Measurements from ENCODE around the gene C1orf198. TPM values are rescaled to one million over a fixed set of nuclear protein-coding genes. Genes with fewer than 3 reads are reported as not detected.

The C1orf198 gene
- polyA plus RNA-seq, 2 of the 4 experiments (the other 2 are of a cell fraction), result 12.0 to 20.4 TPM

DNA sequence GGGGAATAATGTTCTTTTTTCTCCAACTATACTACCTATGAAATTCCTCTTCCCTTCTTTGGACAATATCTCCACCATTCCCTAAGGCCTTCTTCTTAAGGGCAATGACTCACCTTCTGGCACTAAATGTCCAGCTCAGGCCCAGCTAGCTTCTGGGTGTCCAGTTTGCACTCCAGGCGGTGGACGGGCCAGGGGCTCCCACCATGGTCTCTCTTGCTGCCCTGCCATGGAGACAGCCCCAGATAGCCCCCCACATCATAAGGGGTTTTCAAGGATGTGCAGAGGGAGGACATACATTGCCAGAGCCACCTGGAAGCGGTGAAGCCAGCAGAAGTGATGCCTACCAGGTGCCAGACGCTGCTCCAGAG lies 43.8 kb downstream of the C1orf198 start (continued):
- TF ChIP-seq FOSB (CRISPR knock-in tag; IDR thresholded peaks at IDR 0.05), result no peak

- H3K9me3 ChIP-seq, result no peaks in the 10 kb centered on the region
- H3K27ac ChIP-seq, result peak overlapping the region in 1 of 2 experiments; percentile 44; a peak in 2 of 6 replicates
- no peak for TF ChIP-seq NPAS2 (CRISPR knock-in tag; IDR thresholded peaks at IDR 0.05; ENCODE audit: borderline replicate concordance)
- TF ChIP-seq SMC3 (IDR thresholded peaks at IDR 0.05), result no peak
- TF ChIP-seq POLR2AphosphoS2 (conservative IDR thresholded peaks at IDR 0.05; ENCODE audit: low read length), result no peak
- TF ChIP-seq RCOR1 (IDR thresholded peaks at IDR 0.05; ENCODE audit: low read depth, low read length), result no peak
- no peak for TF ChIP-seq KDM5A (IDR thresholded peaks at IDR 0.05)
- no peak for TF ChIP-seq RARB (CRISPR knock-in tag; IDR thresholded peaks at IDR 0.05)
- no peak for TF ChIP-seq NR3C1 (IDR thresholded peaks at IDR 0.05)
- TF ChIP-seq, protein P1, sequence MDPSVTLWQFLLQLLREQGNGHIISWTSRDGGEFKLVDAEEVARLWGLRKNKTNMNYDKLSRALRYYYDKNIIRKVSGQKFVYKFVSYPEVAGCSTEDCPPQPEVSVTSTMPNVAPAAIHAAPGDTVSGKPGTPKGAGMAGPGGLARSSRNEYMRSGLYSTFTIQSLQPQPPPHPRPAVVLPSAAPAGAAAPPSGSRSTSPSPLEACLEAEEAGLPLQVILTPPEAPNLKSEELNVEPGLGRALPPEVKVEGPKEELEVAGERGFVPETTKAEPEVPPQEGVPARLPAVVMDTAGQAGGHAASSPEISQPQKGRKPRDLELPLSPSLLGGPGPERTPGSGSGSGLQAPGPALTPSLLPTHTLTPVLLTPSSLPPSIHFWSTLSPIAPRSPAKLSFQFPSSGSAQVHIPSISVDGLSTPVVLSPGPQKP (IDR thresholded peaks at IDR 0.05; ENCODE audit: low read depth, low read length), result no peak
- TF ChIP-seq REST (IDR thresholded peaks at IDR 0.05), result no peak
- no peak for TF ChIP-seq ZSCAN20 (CRISPR knock-in tag; IDR thresholded peaks at IDR 0.05)
- TF ChIP-seq HOXB13 (CRISPR knock-in tag; IDR thresholded peaks at IDR 0.05; ENCODE audit: low read depth), result no peak
- TF ChIP-seq FOSB (CRISPR knock-in tag; IDR thresholded peaks at IDR 0.05), result no peak
- no peak for TF ChIP-seq JUN (IDR thresholded peaks at IDR 0.05)
- no peak for TF ChIP-seq EP300 (IDR thresholded peaks at IDR 0.05)
- no peak for TF ChIP-seq CTCF (IDR thresholded peaks at IDR 0.05)
- no peak for TF ChIP-seq ZFP36 (IDR thresholded peaks at IDR 0.05; ENCODE audit: borderline replicate concordance, partially characterized antibody)
- TF ChIP-seq RAD21 (conservative IDR thresholded peaks at IDR 0.05 in 1 of 2, IDR thresholded peaks at IDR 0.05 in 1 of 2), result no peak
- no peak for TF ChIP-seq SREBF2 (IDR thresholded peaks at IDR 0.05)
- no peak for TF ChIP-seq NFE2L2 (conservative IDR thresholded peaks at IDR 0.05; ENCODE audit: low read length)
- H3K4me2 ChIP-seq, result no peak overlapping the region
- FAIRE-seq (no peak), DNase-seq (ENCODE audit: low read depth in 1 of 2, low spot score in 1 of 2) (no peak), ATAC-seq (no peak)
- peaks cover 18% of the 10 kb centered on the region for H3K4me1 ChIP-seq
- CTCF ChIA-PET, result no interaction called here
- WGBS (ENCODE audit: missing lambda C conversion rate), result 46% methylated on average over 3 of the region's 3 CpGs
- POLR2A ChIA-PET, result no interaction called here
- H3K4me3 ChIP-seq, result no peak overlapping the region
Measured at GRCh38 chr1:230823931-230824381, 44.4 kb downstream of the C1orf198 start.

- peaks cover 18% of the 10 kb centered on the region for H3K4me1 ChIP-seq
- no peak overlapping the region for H3K4me2 ChIP-seq
- no peaks in the 10 kb centered on the region for H3K9me3 ChIP-seq
- H3K4me3 ChIP-seq, result no peak overlapping the region
- 71% methylated on average over 6 of the region's 6 CpGs for WGBS (ENCODE audit: missing lambda C conversion rate)
- CTCF ChIA-PET, result no interaction called here
- TF ChIP-seq TFCP2L1 (CRISPR knock-in tag; IDR thresholded peaks at IDR 0.05) (no peak), HEYL (CRISPR knock-in tag; IDR thresholded peaks at IDR 0.05) (no peak), GATA3 (IDR thresholded peaks at IDR 0.05; ENCODE audit: borderline replicate concordance) (no peak), SMC3 (IDR thresholded peaks at IDR 0.05) (no peak), MAZ (IDR thresholded peaks at IDR 0.05; ENCODE audit: borderline replicate concordance, low read depth, low read length) (no peak), POLR2AphosphoS2 (conservative IDR thresholded peaks at IDR 0.05; ENCODE audit: low read length) (no peak)
- TF ChIP-seq, protein P1 (IDR thresholded peaks at IDR 0.05; ENCODE audit: low read depth, low read length), result no peak
- DNase-seq (ENCODE audit: low read depth in 1 of 2, low spot score in 1 of 2) (no peak), ATAC-seq (no peak), FAIRE-seq (no peak)
- POLR2A ChIA-PET, result no interaction called here
- H3K27ac ChIP-seq, result no peak overlapping the region; a peak in 1 of 6 replicates
Measured at GRCh38 chr1:230823426-230823825, 44.9 kb downstream of the C1orf198 start.
